Activated gamma-delta T cell (primary cell): Measurements from ENCODE around the gene XRCC1.
"Not testable (repeated sequence)": the region's sequence is repeated elsewhere in the genome, so short reads cannot be mapped to it uniquely, and the experiment has no call there.

ENCODE experiments used
- DNase-seq: peaks from one replicate; lab custom pipeline; 2025; lab: John Stamatoyannopoulos, UW

The XRCC1 gene

DNA sequence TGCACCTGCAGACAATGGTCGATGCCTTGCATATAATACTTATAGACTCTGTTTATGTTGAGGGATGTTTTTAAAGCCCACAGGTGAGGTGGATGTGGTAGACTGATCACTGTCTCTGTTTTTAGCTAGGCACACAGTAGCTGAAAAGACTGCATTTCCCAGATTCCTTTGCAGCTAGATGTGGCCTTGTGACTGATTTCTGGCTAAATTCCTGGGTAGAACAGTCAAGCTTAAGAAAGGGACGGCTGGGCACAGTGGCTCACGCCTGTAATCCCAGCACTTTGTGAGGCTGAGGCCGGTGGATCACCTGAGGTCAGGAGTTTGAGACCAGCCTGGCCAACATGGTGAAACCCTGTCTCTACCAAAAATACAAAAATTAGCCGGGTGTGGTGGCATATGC, 25.0 kb upstream of the XRCC1 start:
- not testable (repeated sequence) for DNase-seq

DNA sequence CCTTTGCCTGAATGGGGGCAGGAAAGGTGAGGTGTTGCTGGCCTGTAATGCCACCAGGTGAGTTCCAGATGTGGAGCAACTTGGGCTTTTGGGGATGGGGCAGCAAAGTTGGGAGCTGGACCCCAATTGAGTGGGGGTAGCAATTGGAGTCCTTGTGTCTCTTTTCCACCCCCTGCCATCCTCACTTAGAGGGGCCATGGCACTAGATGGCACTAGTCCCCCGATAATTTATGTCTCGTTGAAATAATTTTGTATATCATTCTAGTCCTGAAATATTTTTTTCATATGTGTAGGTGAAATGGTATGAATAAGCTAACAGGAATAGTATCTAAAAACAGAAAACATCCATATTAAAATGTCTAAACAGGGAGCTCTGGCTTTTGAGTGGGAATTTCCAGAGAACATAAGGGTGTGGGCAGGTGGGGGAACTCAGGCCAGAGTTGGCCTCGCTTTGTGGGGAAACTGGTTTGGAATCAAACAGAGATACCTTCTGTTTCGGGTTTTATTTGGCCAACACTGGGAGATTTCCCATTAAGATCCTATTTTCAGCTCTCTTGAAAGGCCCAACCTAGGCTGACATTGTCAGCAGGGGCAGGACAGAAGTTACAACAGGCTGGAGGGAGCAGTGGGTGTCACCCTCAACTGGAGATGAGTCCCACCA, 24.4 kb upstream of the XRCC1 start:
- no peak for DNase-seq

DNA sequence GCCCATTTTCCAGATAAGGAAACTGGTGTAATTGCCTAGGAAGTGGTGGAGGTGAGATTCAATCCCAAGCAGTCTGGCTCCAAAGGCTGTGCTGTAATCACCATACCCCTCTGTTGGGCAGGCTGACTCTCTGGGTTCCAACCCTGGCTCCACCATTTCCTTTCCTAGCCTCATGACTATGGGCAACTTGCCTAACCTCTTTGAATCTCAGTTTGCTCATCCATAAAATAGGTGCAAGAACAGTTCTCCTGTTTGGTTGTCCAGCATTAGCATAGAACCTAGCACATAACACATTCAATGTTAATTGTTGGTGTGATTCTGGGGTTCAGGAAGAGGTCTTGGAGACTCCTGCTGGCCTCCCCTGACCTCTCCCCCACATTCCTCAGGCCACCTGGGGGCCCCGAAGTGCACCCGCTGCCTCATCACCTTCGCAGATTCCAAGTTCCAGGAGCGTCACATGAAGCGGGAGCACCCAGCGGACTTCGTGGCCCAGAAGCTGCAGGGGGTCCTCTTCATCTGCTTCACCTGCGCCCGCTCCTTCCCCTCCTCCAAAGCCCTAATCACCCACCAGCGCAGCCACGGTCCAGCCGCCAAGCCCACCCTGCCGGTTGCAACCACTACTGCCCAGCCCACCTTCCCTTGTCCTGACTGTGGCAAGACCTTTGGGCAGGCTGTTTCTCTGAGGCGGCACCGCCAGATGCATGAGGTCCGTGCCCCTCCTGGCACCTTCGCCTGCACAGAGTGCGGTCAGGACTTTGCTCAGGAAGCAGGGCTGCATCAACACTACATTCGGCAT, 23.3 kb upstream of the XRCC1 start:
- DNase-seq = no peak

DNA sequence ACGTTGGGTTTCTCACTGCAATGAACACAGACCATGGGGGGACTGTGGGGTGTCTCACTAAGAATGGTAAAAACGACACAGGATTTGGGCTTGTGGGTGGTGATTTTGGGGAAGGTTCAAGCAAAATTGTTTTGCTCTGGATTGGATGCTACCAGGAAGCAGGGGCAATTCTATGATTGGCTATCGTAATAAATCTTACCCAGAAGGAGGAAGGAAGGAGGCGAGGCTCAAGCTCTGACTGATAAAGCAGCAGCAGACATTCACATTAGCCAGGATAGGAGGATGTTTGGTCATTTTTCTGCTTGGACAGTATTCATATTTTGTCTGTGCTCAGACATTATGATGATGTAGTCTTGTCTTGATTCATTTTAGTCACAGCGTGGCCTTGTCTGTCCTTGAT, 22.5 kb upstream of the XRCC1 start:
- no peak for DNase-seq

DNA sequence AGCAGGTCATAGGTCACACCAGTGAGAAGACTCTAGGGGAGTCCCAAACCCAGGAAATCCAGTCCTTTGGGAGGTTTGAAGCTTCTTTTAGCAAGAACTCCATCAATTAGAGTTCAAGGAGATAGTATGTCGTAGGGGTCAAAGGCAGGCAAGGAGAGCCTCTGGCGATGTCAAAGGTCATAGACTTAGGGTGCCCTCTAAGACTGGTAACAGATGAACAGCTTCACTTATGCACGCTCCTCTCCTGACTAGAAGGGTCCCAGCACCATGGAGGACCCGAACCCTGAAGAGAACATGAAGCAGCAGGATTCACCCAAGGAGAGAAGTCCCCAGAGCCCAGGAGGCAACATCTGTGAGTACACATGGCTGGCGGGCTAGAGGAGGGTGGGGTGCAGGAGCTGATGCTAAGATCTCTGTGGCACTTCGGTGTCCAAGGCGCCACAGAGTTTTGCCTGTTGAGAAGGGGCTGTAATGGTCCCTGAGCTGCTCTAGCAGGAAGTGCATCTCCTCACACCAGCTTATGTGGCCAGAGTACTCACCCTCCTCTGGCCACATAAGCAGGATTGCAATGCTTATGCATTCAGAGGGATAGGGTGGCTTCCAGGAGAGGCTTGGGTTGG, 21.6 kb upstream of the XRCC1 start:
- no peak for DNase-seq

DNA sequence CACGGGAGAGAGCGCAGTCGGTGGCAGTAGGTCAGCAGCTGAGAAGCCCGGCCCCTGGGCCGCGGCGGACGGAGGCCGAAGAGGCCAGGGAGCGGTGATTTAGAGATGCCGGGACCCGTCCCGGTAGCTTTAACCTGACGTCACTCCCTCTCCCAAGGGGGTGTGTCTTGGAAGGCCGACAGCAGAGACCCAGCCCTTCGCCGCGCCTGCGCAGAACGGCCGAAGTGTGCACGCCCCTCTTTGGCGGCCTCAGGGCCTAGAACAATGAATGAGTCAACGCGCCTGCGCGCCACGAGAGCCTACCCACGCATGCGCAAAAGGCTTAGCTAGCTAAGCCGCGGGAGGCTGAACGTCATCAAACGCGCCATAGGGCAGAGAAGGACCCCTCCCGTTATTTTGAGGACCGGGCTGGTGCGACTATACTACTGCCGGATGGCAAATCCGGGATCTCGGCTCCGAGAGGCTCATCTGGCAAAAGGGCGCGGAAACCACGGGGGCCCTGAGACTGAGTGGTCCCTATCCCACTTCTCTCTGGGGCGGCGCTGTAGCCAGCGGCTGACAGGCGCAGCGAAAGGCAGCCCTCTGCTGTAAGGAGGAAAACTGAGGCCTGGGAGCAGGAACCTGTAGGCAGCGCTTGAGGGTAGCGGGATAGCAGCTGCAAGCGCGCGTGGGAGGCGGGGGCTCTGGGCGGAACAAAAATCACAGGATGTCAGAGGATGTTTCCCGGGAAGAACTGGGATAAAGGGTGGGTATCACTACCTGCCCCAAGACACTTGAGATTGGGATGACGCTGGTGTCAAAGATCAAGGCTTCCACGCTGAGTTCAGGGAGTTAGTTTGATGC, 20.9 kb upstream of the XRCC1 start, which contains the start of the genes IRGQ and ZNF576:
Gene IRGQ, minus strand, starts transcription at position 136 of the 843 bp plus-strand sequence. CDS start 796 bp downstream, outside the sequence.
Gene ZNF576, plus strand, starts transcription at position 597 of the 843 bp plus-strand sequence. CDS start 514 bp downstream, outside the sequence.
- peak; percentile 99 for DNase-seq

DNA sequence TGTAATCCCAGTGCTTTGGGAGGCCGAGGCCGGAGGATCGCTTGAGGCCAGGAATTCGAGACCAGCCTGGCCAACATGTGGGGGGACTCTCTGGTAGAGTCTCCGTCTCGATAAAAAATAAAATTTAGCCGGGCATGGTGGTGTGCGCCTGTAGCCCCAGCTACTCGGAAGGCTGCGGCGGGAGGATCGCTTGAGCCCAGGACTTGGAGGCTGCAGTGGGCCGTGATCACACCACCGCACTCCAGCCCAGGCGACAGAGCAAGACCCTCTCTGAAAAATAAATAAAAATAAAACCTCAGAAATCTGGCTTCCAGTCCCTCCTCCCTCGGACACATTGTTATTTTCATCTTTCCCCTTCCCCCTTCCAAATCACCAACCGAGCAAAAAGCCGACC, 20.3 kb upstream of the XRCC1 start:
- DNase-seq = no peak

DNA sequence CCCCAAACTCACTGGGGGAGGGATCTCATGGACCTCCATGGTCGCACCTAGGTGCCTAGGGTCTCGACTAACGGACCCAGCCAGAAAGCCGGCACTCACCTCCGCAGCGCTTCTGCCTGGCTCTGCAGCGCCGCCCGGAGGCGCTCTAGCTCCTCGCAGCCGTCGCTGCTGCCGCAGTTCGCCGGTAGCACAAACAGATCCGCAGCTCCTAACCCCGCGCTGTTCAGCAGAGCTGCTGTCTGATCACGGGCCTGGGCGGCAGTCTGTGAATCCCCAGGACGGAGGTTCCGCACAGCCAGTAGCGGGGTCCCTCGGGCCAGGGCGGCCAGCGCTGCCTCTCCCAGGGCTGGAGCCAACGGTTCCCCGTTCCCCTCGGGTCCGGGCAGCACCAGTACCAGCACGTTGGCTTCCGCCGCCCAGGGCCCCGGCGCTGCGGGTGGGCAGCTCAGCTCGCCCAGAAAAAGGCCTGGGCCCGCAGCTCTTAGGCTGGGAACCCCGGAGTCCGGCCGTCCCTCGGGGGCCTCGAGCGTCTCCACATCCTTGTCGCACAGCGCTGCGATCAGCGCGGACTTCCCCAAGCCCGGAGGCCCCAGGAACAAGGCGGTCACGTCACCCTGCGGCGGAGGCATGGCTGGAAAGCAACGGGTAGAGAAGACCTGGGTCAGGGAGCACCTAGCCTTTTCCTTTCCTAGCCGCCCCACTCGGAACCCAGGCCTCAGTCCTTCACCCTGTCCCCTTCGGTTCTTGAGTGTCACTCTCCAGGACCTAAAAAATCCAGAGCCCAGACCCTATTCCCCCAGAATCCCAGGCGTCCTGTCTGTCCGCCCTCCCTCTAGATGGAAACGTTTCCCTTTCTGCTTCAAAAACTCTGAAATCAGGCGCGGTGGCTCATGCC, 19.6 kb upstream of the XRCC1 start:
- DNase-seq = peak; percentile 57

DNA sequence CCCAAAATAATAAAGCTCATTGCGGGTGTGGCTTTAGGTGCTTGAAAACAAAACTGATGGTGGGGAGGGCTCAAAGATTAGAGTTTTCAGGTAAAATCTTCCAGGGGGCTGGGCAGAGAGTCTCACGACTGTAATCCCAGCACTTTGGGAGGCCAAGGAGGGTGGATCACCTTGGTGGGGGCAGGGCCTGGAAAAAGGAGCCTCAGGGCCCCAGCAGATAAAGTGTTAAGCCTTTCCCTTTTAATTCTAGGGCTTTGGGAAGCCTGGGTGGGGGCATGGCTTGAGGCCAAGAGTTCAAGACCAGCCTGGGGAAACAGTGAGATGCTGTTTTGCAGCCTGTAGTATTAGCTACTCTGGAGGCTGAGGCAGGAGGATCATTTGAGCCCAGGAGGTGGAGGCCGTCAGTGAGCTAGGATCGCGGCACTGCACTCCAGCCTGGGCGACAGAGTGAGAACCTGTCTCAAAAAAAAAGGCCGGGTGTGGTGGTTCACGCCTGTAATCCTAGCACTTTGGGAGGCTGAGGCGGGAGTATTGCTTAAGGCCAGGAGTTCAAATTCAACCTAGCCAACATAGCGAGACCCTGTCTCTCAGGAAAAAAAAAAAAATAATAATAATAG, 18.9 kb upstream of the XRCC1 start:
- DNase-seq = no peak

DNA sequence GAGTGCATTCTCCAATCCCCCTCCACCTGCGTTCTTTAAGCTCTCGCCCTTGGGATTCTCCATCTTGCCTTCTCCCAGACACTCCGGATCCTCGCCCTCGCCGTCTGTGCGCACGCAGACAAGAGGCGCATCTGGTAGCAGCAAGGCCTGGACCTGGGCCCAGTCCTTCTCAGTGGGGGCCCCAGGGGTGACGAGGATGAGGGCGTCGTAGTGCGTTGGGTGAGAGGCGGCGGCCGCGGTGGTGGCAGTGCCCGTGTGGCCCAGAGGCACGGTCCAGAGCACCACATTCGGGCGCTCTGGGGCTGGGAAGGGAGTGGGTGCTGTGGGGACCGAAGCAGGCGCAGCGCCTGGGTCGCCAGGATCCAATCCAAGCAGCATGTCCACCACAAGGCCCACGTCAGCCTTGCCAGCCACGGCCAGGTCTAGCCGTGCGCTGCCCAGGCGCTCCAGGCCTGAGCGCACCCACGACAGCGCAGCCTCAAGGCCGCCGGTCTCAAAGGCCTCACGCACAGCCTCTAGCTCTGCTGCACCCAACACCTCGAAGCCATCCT, 17.5 kb upstream of the XRCC1 start:
- no peak for DNase-seq

DNA sequence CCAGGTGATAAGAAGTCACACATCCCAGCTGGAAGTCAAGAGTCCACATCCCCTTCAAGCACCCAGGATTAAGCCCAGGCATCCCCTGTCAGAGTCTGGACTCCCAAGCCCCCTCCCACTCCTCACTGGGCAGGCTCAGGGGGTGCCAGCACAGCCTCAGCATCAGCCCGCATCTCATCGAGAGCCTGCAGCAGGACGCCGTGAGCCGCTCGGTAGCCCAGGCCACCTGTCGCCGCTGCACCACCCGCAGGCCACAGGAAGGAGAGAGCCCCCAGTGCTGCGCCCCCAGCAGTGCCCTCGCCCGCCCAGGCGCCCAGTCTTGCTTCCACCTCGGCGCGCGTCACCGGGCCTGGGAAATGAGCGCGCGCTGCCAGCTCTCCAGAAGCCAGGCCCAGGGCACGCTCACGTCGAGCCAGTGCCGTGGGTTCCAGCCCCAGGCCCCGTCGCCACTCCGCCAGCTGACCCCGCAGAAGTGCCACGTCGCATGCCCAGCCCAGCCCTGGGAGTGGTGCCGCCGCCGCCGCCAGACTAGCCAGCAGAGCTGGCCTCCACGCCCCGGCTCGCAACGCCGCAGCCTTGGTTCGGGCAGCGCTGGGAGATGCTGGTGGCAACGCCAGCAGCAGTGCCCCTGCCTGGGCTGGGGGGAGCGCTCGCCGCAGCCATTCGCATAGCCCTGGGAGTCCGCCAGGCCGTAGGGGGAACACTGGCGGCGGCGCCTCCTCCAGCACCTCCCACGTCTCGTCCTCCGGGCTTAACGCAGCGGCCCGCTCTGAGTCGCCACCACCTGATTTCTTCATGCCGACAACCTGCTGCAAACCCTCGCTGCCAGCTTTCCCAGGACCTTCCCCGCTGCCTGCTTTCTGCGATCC, 16.8 kb upstream of the XRCC1 start:
- no peak for DNase-seq

DNA sequence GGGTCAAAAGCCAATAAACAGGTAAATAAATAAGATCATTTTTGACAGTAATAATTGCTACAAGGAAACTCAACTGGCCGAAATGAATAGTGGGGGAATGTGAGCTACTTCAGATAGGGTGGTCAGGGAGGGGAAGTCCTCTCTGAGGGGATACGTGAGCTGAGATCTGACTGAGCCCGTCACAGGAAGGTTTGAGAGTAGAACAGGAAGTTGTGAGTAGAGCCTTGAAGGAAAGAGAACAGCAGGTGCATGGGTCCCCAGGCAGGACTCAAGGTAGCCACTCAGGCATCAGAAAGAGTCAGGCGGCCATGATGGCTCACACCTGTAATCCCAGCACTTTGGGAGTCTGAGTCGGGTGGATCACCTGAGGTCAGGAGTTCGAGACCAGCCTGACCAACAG, 14.4 kb upstream of the XRCC1 start:
- no peak for DNase-seq

DNA sequence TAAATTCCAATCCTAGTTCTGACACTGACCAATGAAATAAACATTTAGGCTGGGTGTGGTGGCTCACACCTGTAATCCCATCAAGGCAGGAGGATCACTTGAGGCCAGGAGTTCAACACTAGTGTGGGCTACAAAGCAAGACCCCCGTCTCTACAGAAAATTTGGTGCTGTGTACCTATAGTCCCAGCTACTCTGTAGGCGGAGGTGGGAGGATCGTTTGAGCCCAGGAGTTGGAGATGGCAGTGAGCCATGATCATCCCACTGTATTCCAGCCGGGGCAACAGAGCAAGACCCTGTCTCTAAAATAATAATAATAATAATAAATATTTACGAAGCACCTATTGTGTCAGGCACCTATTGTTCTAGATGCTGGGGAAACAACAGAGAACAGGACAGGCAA, 13.9 kb upstream of the XRCC1 start:
- DNase-seq = no peak

DNA sequence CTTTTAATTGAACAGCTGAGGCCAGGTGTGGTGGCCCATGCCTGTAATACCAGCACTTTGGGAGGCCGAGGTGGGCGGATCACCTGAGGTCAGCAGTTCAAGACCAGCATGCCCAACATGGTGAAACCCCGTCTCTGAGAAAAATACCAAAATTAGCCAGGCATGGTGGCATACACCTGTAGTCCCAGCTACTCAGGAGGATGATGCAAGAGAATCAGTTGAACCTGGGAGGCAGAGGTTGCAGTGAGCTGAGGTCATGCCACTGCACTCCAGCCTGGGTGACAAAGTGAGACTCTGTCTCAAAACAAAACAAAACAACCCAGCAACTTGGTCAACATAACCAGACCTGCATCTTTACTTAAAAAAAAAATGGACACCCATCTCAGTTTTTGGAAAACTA, 11.7 kb upstream of the XRCC1 start:
- not testable (repeated sequence) for DNase-seq

DNA sequence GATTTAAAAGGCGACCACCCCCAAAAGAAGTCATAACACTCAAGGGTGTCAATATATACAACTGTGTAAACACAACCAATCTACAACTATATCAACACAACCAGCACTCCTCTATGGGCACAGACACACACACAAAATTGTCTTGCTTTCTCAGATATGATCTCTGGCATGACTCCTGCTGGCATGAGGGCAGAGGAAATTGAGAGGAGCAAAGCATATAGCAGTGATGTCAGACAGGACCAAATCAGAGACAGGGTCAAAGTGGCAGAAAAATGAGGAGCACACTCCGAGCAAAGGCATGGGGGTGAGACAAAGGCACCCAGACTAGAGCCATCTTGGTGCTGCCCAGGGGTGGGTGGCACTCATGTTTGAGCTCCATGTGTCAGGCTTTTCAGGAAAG, 11.0 kb upstream of the XRCC1 start:
- no peak for DNase-seq

DNA sequence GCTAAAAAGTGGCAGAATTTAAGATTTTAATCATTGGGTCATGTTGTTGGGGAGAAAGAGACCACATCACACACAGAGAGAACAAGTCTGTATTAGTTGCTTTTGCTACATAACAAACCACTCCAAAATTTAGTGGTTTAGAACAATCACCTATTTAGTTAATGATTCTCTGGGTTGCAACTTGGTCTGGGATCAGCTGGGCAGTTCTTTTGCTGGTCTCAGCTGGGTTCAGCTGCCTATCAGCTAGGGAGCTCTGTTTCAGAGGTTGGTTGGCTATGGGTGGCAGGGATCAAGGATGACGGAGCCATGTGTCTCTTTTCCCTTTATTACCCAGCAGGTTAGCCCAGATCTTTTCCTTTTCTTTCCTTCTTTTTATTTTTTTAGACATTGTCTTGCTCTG, 9.2 kb upstream of the XRCC1 start:
- DNase-seq = no peak

DNA sequence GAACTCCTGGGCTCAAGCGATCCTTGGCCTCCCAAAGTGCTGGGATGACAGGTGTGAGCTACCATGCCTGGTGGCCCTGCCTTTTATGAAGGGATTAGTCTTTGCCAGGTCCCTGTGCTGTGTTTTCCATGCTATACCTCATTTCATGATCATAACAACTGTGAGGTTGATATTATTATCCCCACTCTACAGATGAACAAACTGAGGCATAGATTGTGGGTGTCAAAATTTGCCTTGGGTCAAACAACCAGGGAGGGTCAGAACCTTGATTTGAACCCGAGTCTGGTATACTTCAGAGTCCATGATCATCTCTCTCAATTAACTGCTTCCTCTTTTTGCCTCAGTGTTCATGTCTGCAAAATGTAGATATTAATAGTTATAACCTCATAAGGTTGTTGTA, 7.2 kb upstream of the XRCC1 start:
- DNase-seq = no peak

DNA sequence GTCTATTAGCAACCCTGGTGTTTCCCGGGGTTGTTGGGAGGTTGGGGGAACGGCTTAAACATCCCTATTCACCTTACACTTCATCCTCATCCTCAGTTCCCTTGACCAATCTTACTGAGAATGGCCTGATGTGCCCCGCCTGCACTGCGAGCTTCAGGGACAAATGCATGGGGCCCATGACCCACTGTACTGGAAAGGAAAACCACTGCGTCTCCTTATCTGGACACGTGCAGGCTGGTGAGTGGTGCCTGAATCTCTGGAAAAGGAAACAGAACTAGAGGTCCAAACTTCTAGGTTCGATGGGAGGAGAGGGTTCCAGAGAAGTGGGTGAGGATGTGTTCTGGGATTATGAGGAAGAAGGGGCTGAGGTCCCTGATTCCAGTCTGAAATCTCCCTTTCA, 6.1 kb upstream of the XRCC1 start:
- DNase-seq = no peak

DNA sequence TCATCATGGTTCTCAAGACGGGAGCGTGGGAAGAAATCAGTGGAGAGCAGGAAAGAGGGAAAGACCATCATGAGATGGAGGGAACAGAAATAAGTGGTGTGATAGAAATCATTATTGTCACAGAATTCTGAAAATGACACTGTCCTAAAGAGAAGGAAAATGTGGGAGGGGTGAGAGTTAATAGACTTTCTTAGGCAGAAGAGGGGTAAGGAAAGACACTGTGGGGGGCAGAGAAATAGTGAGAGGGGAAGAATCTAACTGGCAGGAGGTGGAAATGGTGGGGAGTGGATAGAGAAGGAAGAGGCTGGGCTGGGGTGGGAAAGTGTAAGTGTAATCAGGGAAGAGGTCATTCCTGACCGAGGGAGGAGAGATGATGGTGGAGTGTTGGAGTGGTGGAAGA, 3.5 kb upstream of the XRCC1 start:
- DNase-seq = no peak
